ENCODE measurements around the gene CLPTM1.

GRCh38 chr19:44909775-44910174 lies 45.4 kb upstream of the CLPTM1 start:
- no peak for TF ChIP-seq PPARA (CRISPR knock-in tag; IDR thresholded peaks at IDR 0.05; ENCODE audit: borderline replicate concordance)
- no peak for TF ChIP-seq PATZ1 (CRISPR knock-in tag; IDR thresholded peaks at IDR 0.05; ENCODE audit: borderline replicate concordance)
- TF ChIP-seq ZNF8 (CRISPR knock-in tag; IDR thresholded peaks at IDR 0.05), result no peak
- TF ChIP-seq TOX (CRISPR knock-in tag; IDR thresholded peaks at IDR 0.05; ENCODE audit: borderline replicate concordance), result no peak
